Gastroesophageal sphincter (tissue), 4 donors: ENCODE data around the gene KCNT1. TPM values are rescaled to one million over a fixed set of nuclear protein-coding genes. Genes with fewer than 3 reads are reported as not detected.

Source experiments
- ATAC-seq: fragments of 150-250 bp; one replicate; pipeline ENCODE4 v1.9.1; 2016; ENCODE audit warnings: mild to moderate bottlenecking, moderate library complexity
- H3K27ac ChIP-seq, 4 donors: fragments of 200-600 bp; sonication (generic) in 3 of 4; 1 replicate in 3 of 4; 2 replicates in 1 of 4; pipeline ENCODE4 v1.5.1; 2016 to 2019
- H3K27me3 ChIP-seq: fragments of 200-600 bp; sonication (generic); one replicate; pipeline ENCODE4 v1.5.1; 2019
- H3K36me3 ChIP-seq, 2 donors: fragments of 200-600 bp; sonication (generic); one replicate each; pipeline ENCODE4 v1.5.1; 2019; ENCODE audit warnings: control low read depth in 1 of 2
- H3K4me1 ChIP-seq, 3 donors: fragments of 200-600 bp; sonication (generic); 1 replicate in 2 of 3; 2 replicates in 1 of 3; pipeline ENCODE4 v1.5.1; 2016 to 2019; ENCODE audit warnings: control low read depth in 2 of 3
- H3K4me3 ChIP-seq, 2 donors: fragments of 200-600 bp; sonication (generic); one replicate each; pipeline ENCODE4 v1.5.1; 2019; ENCODE audit warnings: mild to moderate bottlenecking in 1 of 2, moderate library complexity in 1 of 2
- H3K9me3 ChIP-seq, 3 donors: fragments of 200-600 bp; sonication (generic); one replicate each; pipeline ENCODE4 v1.5.1; 2017 to 2019; ENCODE audit warnings: control low read depth in 2 of 3
- EP300 ChIP-seq: sonication (generic); formaldehyde crosslinking; IDR thresholded peaks from one replicate; pipeline ENCODE4 v1.6.1; 2017; ENCODE audit warnings: antibody characterized with exemption, mild to moderate bottlenecking
- POLR2A ChIP-seq, 2 donors: fragments of 450-650 bp; IDR thresholded peaks; one replicate each; pipeline ENCODE4 v1.6.1; 2017; ENCODE audit warnings: antibody characterized with exemption in 2 of 2, mild to moderate bottlenecking in 2 of 2, moderate library complexity in 1 of 2
- POLR2AphosphoS5 ChIP-seq: sonication (generic); formaldehyde crosslinking; IDR thresholded peaks from one replicate; pipeline ENCODE4 v1.6.1; 2017; ENCODE audit warnings: antibody characterized with exemption
- WGBS, 2 donors: methylation state at CpG; one replicate each; pipeline ENCODE4 v1.1.5; 2018; ENCODE audit warnings: low coverage in 1 of 2; 5-methylcytosine and 5-hydroxymethylcytosine counted together
- total RNA-seq, 4 donors: library from RNA; depleted of rRNA; stranded (reverse); fragments of >200 nt; gene quantifications; one replicate each; pipeline ENCODE4 v1.1.0, GENCODE V29; 2016
- TF ChIP-seq, protein P1 (sequence below), 4 experiments: fragments of 200-600 bp in 2 of 4; fragments of 450-650 bp in 2 of 4; sonication (generic) in 1 of 4; IDR thresholded peaks; one replicate each; pipeline ENCODE4 v1.5.1; 2017 to 2019; ENCODE audit warnings: antibody characterized with exemption in 4 of 4, mild to moderate bottlenecking in 2 of 4, moderate library complexity in 2 of 4

KCNT1 gene
- total RNA-seq, 4 donors from 2014 or later: 0.19 TPM; not detected in 3

DNA sequence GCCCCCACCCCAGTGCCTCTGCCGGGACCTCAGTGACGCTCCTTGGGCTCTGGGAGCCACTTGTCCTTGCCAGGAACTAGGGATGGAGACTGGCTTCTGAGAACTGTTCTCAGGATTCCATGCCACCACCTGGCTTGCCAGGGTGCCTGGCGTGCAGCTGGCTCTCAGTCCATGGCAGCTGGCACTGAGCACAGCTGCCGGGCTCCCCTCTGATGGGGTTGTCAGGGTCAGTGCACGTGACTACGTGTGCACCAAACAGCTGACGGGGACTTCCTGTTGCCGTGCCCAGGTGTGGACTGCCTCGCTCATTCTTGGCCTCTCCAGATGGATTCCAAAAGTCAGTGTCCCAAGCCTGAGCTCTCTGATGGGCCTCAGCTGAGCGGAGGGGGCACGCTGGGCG is 9.4 kb downstream of the KCNT1 start:
- Histone ChIP-seq H3K4me1 (peaks cover 0 to 7% (median 0%) of the 10 kb centered on the region in 3 donors), H3K36me3 (no peaks in the 10 kb centered on the region), H3K9me3 (no peaks in the 10 kb centered on the region), H3K27me3 (peaks cover 94% of the 10 kb centered on the region), H3K27ac (no peak overlapping the region), H3K4me3 (no peak overlapping the region)
- no peak for ATAC-seq
- WGBS, 2 donors: 50% methylated on average over 2 of the region's 12 CpGs; no CpG with 5 or more reads in 1 of the 2 donors
- TF ChIP-seq, protein P1, sequence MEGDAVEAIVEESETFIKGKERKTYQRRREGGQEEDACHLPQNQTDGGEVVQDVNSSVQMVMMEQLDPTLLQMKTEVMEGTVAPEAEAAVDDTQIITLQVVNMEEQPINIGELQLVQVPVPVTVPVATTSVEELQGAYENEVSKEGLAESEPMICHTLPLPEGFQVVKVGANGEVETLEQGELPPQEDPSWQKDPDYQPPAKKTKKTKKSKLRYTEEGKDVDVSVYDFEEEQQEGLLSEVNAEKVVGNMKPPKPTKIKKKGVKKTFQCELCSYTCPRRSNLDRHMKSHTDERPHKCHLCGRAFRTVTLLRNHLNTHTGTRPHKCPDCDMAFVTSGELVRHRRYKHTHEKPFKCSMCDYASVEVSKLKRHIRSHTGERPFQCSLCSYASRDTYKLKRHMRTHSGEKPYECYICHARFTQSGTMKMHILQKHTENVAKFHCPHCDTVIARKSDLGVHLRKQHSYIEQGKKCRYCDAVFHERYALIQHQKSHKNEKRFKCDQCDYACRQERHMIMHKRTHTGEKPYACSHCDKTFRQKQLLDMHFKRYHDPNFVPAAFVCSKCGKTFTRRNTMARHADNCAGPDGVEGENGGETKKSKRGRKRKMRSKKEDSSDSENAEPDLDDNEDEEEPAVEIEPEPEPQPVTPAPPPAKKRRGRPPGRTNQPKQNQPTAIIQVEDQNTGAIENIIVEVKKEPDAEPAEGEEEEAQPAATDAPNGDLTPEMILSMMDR (IDR thresholded peaks at IDR 0.05): no peak
- TF ChIP-seq POLR2A (IDR thresholded peaks at IDR 0.05): no peak
- no peak for TF ChIP-seq POLR2AphosphoS5
- no peak for TF ChIP-seq EP300

DNA sequence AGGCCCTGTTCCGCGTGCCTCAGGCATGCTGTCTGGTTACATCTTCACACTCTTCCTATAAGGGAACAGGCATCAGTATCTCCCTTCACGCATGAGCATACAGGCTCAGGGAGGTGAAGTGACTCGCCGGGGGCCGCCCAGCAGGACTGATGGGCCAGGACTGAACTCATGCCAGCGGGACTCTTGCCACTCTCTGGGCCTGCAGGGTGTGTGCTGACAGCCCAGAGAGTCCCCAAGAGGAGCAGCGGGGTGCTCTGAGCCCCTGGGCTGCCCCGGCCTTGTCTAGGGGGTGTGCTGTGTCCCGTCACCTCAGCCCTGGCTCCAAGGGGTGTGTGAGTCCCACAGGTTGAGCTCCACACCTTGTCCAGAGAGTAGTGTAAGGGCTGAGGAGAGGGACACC is 9.9 kb downstream of the KCNT1 start:
- no peak for ATAC-seq
- no peaks in the 10 kb centered on the region for H3K36me3 ChIP-seq
- no peak overlapping the region for H3K27ac ChIP-seq
- H3K4me1 ChIP-seq: peaks cover 0 to 7% (median 0%) of the 10 kb centered on the region in 3 donors
- no peak overlapping the region for H3K4me3 ChIP-seq
- TF ChIP-seq, protein P1 (IDR thresholded peaks at IDR 0.05): no peak
- TF ChIP-seq POLR2A (IDR thresholded peaks at IDR 0.05) (no peak), EP300 (no peak), POLR2AphosphoS5 (no peak)
- WGBS, 2 donors: 60% methylated on average over 1 of the region's 10 CpGs; no CpG with 5 or more reads in 1 of the 2 donors
- peaks cover 94% of the 10 kb centered on the region for H3K27me3 ChIP-seq
- no peaks in the 10 kb centered on the region for H3K9me3 ChIP-seq

DNA sequence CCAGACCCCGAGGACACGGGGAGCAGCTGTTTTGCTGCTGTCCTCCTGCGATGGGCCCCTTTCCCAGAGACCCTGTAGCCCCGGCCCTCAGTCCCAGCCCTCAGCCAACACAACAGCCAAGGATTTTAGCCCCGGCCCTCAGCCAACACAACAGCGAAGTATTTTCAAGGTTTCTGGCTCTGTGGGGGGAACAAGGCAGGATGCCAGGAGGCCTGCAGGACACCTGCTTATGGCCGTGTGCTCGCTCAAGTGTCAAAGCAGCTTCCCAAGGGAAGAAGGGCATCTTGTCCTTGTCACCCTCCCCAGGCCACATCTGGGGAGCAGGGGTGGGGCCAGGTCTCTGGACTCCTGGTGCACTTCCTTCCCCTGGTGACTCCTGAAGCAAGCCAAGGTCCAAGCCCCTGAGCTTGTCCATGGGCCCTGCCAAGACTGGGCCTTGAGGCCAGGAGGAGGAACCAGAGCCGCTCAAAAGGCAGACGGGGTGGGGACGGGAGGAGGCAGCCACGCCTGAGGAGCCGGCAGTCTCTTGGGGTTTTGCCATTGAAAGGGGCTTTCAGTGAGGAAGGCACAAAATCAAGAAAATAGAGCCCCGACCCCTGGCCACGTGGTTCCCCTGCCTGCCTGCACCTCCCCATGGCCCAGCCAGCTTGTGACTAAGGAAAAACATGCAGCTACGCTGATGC is 10.8 kb downstream of the KCNT1 start:
- 20% methylated on average over 3 of the region's 16 CpGs; no CpG with 5 or more reads in 1 of the 2 donors for WGBS, 2 donors
- H3K27ac ChIP-seq: no peak overlapping the region
- H3K9me3 ChIP-seq: no peaks in the 10 kb centered on the region
- no peaks in the 10 kb centered on the region for H3K36me3 ChIP-seq
- peaks cover 94% of the 10 kb centered on the region for H3K27me3 ChIP-seq
- H3K4me1 ChIP-seq: peaks cover 0 to 7% (median 0%) of the 10 kb centered on the region in 3 donors
- TF ChIP-seq POLR2A (IDR thresholded peaks at IDR 0.05) (no peak), POLR2AphosphoS5 (no peak)
- TF ChIP-seq, protein P1 (IDR thresholded peaks at IDR 0.05): no peak
- H3K4me3 ChIP-seq: no peak overlapping the region
- ATAC-seq: no peak

DNA sequence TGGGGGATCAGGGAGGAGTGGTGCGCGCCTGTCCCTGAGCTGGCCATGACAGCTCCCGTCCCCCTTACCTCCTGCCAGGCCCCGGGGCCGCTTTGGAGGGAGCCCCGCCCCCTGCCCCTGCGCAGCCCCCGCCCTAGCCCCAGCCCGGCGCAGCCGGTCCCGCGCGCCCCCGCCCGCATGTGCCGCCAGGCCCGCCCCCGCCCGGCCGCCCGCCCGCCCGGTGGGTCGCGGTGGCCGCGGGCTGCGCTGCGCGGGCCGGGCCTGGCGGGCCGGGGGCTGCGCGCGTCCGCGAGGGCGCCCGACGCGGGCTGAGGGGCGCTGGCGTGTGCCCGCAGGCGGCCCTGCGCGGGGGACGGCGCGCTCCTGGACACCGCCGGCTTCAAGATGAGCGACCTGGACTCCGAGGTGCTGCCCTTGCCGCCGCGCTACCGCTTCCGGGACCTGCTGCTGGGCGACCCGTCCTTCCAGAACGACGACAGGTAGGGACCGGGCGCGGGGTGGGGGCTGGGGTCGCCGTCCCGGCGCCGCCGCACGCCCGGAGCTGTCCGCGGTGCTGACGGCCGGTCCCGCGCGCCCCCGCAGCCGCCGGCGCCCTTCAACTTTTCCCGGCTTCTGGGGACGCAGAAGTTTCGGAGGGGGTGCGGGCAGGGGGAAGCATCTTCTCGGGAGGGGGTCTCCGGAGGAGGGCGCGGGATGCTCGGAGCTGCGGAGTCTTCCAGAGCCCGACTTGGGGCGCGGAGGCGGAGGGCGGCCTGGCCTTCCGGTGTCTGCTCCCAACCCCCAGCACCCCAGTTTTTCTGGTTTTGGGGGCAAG is 12.5 kb downstream of the KCNT1 start:
- no peak for ATAC-seq
- Histone ChIP-seq H3K27ac (no peak overlapping the region), H3K4me1 (peaks cover 0 to 7% (median 0%) of the 10 kb centered on the region in 3 donors), H3K27me3 (peaks cover 96% of the 10 kb centered on the region), H3K36me3 (no peaks in the 10 kb centered on the region), H3K4me3 (no peak overlapping the region), H3K9me3 (no peaks in the 10 kb centered on the region)
- WGBS, 2 donors: no CpG with 5 or more reads among the region's 103 CpGs
- TF ChIP-seq EP300 (no peak), POLR2A (IDR thresholded peaks at IDR 0.05) (no peak), POLR2AphosphoS5 (no peak)
- TF ChIP-seq, protein P1 (IDR thresholded peaks at IDR 0.05): no peak
